Measurements from ENCODE around the gene FOXJ3.

DNA sequence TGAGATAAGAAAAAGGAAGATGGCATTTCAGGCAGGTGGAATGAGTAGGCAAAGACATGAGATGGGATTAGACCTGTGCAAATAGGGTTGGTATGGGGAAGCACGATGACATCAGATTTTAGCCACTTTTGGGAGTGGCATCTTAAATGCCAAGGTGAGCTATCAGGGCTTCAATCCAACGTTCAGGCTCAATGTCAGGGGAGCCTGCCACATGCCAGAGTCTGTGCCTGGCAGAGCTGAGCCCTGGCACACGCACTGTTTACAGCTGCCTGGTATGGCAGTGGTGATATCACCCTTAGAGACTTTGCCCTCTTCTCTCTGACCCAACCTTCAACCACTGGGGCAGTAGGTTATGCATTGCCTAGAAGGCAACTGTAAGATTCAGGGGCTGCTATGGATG lies 182.9 kb downstream of the FOXJ3 start:
- TF ChIP-seq CTCF (IDR thresholded peaks at IDR 0.05) (no peak), POLR2A (IDR thresholded peaks at IDR 0.05) (no peak)
